WI38 (cell line): ENCODE data around the gene TBCCD1.

Source experiments
- H3K4me3 ChIP-seq: 2 replicates; pipeline ENCODE4 v1.5.1; 2011; ENCODE audit warnings: low read depth, mild to moderate bottlenecking, control low read depth, low read length
- CTCF ChIP-seq: IDR thresholded peaks from 2 replicates; pipeline ENCODE4 v1.5.1; 2012; ENCODE audit warnings: low read depth, mild to moderate bottlenecking, control low read depth, low read length

Gene TBCCD1

GRCh38 chr3:186612065-186612464 is 44.9 kb upstream of the TBCCD1 start:
- TF ChIP-seq CTCF: no peak
- H3K4me3 ChIP-seq: no peak overlapping the region

GRCh38 chr3:186609247-186609868 is 42.2 kb upstream of the TBCCD1 start:
- H3K4me3 ChIP-seq: no peak overlapping the region
- TF ChIP-seq CTCF: no peak

GRCh38 chr3:186608624-186609215 is 41.6 kb upstream of the TBCCD1 start:
- H3K4me3 ChIP-seq: no peak overlapping the region
- no peak for TF ChIP-seq CTCF

GRCh38 chr3:186605561-186606545 is 38.7 kb upstream of the TBCCD1 start:
- no peak overlapping the region for H3K4me3 ChIP-seq
- no peak for TF ChIP-seq CTCF

- no peak overlapping the region for H3K4me3 ChIP-seq
- TF ChIP-seq CTCF: no peak
Observed at GRCh38 chr3:186605078-186605477, 37.9 kb upstream of the TBCCD1 start.

- TF ChIP-seq CTCF: no peak
- no peak overlapping the region for H3K4me3 ChIP-seq
Observed at GRCh38 chr3:186603159-186603558, 36.0 kb upstream of the TBCCD1 start.
